Urothelium cell line (cell line): ENCODE data around the gene IQCC.

Experiments
- DNase-seq: peaks from one replicate; pipeline ENCODE4 v3.0.0; 2011; ENCODE audit warnings: low spot score, mixed read lengths
- FAIRE-seq: peaks from 2 replicates; lab custom pipeline; 2011; peaks lifted over from hg19 to GRCh38; lab: Jason Lieb, UNC

The IQCC gene

DNA sequence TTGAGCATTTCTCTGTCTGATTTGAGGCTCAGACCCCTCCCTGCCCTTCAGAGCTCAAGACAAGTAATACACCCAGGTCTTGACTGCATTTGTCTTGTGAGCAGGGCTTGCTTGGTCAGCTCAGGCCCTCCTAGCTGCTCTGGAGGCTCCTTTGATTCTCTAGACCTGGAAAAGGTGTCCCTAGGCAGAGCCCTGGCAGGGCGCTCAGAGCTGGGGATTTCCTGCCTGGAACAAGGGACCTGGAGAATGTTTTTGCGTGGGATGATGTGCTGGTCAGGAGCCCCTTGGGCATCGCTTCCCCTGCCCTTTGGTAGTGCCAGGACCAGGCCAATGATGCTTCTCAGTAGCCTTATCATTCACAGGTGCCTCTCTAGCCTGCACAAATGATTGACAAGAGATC lies 9.9 kb upstream of the IQCC start:
- no peak for FAIRE-seq
- no peak for DNase-seq

DNA sequence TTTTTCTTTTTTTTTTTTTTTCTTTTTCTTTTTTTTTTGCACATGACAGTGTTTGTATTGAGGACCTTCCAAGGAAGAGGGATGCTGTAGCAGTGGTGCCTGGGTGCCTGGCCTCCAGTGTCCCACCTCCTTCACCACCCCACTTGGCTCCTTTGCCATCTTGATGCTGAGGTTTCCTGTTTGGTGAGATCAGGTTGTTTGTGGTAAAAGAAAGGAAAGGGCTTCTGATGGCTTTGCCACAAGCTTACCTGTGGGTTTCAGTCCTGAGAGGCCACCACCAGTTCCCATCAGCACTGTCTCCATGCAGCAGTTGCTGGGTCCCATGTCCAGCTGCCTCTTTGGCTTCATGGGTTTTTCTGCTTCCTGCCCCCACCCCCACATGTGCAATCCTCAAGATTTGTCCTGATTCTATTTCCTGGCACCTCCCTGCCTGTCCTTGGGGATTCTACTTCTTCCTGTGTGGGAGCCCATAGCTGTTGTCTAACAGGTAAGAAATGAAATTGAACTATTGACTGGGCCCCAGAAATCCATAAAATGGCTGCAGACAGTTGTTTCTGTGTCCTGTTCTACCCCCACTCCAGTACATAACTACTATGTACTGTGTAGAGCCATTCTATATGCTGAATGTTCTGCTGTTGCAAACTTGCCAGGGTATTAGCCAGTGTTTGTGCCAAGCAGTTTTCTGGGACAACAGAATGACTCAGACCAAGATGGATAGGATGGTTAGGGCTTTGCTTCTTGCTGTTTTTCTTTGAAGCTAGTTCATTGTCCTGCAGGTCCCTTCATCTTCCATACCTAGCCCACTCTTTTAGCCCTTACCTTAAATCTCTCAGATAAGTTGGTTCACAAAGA lies 9.3 kb upstream of the IQCC start:
- FAIRE-seq (no peak), DNase-seq (no peak)

DNA sequence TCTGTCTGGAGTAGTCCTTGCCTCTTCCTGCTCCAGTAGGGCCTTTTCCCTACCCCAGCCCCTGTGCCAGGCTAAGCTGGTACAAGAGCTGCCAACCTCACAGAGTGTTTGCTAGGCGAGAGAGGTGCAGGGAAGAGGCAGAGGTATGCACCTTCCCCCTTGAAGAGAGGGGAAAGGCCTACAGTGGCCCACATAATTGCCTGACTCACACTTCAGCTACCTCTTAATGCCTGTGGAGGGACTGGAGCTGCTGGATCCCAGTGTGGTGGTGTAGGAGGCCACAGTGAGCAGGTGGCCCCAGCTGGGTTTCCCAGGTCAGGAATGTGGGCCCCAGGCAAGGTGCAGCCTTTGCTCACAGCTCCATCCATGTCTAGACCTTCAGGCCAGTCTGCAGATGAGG lies 8.4 kb upstream of the IQCC start:
- no peak for DNase-seq
- FAIRE-seq: no peak

- DNase-seq: no peak
- FAIRE-seq: no peak
Observed at GRCh38 chr1:32197837-32198236, 7.6 kb upstream of the IQCC start.

DNA sequence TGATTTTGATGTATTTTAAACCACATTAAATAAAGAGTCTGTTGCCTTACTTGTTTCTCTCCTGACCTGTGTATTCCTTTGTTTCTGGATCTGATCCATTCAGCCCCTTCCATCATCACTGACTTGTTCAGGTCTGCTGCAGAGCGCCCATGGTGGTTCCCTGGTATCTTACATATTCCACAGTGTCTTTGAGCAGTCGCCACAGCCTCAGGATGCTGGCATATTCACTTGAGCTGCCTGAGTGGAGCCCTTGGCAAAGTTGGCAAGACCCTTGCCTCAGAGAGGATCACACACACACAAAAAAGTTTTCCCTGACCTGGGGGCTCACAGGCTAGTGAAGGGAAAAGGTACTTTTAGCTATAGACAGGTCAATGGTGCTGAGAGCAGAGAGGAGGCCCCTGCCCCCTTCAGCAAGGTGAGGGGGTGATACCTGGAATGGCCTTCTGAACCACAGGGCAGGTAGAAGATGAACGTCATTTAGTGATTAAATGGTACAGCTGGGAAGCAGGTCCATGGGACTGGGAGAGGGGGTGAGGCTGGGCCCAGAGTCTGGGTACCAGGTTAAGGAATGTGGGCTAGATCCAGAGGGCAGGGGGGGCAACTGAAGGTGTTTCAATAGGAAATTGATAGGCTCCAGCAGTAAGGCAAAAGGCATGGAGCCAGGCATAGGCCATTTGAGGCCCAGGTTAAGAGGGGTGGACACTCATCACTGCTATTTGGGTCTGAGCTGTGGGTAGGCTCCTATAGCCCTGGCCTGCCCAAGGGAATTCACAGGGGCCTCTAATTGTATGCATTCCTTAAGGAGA lies 7.0 kb upstream of the IQCC start:
- FAIRE-seq: no peak
- no peak for DNase-seq

- DNase-seq (no peak), FAIRE-seq (no peak)
Observed at GRCh38 chr1:32199043-32199716, 6.3 kb upstream of the IQCC start.

DNA sequence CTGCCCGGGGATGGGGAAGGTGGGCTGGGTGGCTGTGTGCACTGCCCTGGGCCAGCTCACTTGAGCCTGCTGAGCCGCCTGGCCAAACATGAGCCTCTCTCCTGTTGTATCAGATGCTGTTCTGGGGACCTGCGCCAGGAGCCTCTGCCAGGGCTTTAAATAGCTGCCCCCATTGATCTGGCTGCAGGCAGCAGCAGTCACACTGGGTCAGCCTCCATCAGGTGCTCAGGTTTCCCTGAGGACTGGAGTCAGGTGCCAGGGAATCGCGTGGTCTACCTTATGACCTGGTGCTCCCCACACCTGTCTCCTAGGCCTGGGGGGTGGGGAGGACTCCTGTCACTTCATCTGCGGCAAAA lies 5.8 kb upstream of the IQCC start:
- no peak for DNase-seq
- FAIRE-seq: no peak

DNA sequence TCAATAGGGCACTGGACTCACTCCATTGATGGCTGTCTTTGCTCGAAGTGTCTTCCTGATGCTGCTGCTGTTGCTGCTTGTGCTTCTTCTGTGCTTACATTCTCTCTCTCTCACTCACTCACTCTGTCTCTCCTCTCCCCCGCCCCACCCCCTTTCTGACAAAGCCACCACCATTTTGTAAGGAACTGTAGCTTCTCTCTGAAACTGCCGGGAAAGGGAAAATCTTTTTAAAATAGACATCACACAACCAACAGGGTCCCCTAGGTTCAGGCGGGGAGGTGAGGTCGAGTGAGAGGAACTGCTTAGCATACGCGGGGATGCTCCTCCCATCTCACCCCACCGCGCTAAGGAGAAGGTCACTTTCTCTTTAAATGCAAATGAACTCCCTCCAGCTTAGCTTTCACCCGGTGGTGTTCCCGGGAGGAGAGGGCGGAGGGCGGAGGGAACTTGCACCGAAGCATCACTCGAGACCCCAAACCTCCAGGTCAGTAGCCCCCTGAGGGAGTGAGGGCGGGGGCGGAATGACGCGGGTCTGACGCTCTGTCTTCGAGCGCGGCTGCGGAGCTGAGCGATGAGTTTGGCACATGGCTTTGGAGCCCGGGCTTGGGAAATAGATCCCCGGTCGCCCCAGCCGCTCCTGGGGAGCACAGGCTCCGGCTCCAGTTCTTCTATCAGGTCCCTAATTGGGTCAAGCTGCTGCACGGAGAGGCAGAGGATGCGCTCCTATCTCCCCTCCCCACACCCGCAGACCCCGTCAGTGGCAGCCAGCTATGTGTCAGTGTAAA lies 5.1 kb upstream of the IQCC start, which contains the start of gene CCDC28B:
TSS of gene CCDC28B (plus strand) at position 370 of the 785 bp plus-strand sequence. CDS start 1,341 bp downstream, outside the sequence.
- DNase-seq: peak; percentile 54
- FAIRE-seq: no peak

GRCh38 chr1:32201011-32201855 lies 4.2 kb upstream of the IQCC start:
- FAIRE-seq (no peak), DNase-seq (no peak)

GRCh38 chr1:32204943-32205361 lies 519 bp upstream of the IQCC start:
- no peak for FAIRE-seq
- no peak for DNase-seq

GRCh38 chr1:32208469-32208868 lies 3.0 kb downstream of the IQCC start:
- FAIRE-seq (no peak), DNase-seq (no peak)

DNA sequence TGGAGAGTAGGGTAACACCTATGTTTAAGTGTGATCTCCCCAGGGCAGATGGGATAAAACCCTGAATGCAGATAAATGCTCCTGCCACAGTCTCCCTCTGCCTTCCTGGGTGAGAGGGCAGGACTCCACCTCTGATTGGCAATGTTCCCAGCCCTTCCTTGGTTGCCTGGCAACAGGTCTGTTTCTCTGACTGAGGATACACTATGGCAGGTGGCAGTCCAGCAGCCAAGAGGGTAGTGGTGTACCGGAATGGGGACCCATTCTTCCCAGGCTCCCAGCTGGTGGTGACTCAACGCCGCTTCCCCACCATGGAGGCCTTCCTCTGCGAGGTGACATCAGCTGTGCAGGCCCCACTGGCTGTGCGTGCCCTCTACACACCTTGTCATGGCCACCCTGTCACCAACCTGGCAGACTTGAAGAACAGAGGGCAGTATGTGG lies 3.4 kb downstream of the IQCC start, which contains the start of gene DCDC2B:
TSS of gene DCDC2B (plus strand) at position 199 of the 438 bp plus-strand sequence. CDS start at position 204, 5 bp downstream.
- DNase-seq (peak; percentile 60), FAIRE-seq (peak; percentile 53)

DNA sequence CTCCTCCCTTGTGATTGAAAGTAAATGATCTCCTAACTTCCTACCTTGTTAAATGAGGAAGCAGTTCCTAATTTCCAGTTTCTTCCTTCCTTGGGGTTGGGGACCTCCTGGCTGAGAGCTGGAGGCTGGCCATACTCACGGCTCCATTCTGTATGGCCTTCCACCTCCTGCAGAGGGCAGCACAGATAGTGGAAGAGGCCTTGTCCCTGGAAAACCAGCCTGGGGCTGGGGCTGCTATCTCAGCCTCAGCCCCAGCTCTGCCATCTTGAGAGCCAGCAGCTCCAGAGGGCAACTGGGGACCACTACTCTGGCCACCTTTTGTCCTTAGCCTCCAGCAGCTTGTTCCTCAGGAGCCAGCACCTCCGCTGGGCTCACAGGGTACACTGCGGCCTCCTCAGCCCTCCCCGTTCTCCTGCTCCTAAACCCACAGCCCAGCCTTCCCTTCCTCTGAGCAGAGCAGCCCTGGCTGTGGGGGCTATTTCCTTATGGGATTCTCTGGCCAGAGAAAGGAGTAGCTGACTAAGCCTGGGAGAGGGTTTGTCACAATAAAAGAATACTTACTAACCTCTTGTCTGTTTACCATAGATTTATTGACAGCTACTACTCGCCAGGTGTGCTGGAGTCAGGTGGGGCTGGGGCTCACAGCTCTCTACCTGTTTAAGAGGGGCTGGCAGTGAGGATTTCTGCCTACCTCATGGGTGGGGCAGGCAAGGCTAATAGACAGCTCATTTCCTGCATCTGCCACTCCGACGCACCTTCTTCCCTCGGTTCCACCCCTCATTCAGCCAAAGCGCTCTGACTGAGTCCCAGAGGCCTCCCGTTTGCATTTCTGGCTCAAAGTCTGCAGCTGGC lies 10.4 kb downstream of the IQCC start:
- FAIRE-seq (peak; percentile 23), DNase-seq (peak; percentile 69)

DNA sequence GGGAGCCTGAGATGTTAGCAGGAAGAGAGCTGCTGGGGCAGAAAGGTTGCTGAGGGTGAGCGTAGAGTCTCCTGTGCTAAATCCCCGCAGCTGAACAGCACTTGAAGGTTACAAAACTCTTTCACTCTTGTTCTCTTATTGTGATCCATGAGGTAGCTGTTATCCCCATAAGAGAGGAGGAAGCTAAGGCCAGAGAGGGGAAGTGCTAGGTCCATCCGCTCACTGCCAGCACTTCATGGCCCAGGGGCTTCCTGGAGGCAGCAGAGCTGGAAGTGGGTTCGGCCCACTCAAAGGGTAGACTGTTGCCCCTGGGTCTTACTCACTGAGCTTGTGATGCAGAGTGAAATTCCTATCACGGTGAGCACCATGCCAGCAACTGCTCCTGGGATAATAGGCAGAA lies 11.1 kb downstream of the IQCC start:
- FAIRE-seq (no peak), DNase-seq (no peak)

DNA sequence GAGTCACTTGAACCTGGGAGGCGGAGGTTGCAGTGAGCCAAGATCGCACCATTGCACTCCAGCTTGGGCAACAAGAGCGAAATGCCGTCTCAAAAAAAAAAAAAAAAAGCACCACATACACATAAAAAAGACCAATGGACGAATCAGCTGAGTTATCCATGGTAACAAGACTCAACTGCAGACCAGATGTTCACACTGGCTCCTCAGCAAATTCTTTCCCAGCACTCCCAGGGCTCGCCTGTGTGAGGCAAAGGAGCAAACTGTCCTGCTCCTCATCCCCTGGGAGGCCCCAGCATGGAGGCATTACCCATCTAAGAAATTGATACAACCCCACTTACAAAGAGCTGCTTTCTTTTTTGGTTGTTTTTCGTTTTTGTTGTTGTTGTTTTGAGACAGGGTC lies 13.6 kb downstream of the IQCC start:
- DNase-seq (no peak), FAIRE-seq (no peak)

GRCh38 chr1:32220746-32221580 lies 15.5 kb downstream of the IQCC start:
- FAIRE-seq: no peak
- DNase-seq: no peak

- FAIRE-seq: no peak
- no peak for DNase-seq
Observed at GRCh38 chr1:32221581-32221979, 16.1 kb downstream of the IQCC start.
